Measurements from ENCODE around the gene DCK.

Gene DCK

DNA sequence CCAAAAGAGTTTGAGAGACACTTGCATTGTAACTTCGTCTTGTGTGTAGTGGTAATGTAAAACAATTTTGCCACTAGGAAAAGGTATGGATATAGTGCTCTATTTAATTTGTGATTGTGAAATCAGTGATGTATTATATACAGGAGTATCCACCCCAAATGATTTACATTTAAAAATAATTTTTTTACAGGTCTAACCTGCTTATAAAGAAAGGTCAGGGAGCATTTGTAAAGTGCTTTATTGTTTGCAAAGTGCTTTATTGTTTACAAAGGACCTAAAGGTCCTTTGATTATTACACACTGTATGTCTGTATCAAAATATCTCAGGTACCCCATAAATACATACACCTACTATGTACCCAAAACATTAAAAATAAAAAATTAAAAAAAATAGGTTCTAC, 70.3 kb downstream of the DCK start:
- FAIRE-seq (no peak), DNase-seq (ENCODE audit: insufficient read length, low spot score) (no peak)
- TF ChIP-seq POLR2A (IDR thresholded peaks at IDR 0.05; ENCODE audit: low read depth, low read length): no peak

DNA sequence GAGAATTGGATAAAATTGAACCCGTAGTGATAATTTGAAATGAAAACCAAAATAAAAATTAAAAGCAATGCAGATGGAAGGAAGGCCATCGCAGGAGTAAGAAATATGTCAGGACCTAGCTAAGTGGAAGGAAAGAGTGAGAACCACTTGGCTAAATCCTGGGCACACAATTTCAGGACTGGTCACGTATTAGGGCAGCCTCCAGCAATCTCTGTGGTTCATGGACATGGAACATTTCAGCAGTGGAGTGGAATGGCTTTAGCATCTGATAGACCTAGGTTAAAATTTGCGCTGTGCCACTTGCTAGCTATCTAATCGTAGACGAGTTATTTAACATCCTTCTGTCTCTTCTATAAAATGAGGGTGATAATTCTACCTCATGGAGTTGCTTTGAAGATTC, 71.1 kb downstream of the DCK start:
- FAIRE-seq (no peak), DNase-seq (ENCODE audit: insufficient read length, low spot score) (no peak)
- no peak for TF ChIP-seq POLR2A (IDR thresholded peaks at IDR 0.05; ENCODE audit: low read depth, low read length)

DNA sequence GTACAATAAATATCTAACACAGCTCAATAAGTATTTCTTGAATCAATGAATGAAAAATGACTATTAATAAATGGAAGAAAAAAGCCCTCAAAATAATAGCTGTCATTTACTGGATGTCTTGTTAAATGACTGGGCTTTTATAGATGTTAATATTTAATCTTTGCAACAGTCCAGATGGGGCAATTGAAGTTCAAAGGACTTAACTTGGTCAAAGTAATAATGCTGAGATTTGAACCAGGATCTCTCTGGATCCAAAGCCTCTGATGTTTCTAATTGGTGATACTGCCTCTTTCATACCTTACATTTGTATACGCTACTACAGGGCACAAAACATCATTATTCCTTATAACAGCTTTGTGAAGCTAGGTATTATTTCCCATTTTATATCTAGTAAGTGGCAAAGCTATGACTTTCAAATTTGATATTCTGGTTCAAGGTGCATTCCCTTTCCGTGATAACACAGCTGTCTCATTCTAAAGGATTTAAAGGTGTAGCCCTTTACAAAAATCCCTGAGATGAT, 72.6 kb downstream of the DCK start:
- FAIRE-seq (no peak), DNase-seq (ENCODE audit: insufficient read length, low spot score) (no peak)
- no peak for TF ChIP-seq POLR2A (IDR thresholded peaks at IDR 0.05; ENCODE audit: low read depth, low read length)

DNA sequence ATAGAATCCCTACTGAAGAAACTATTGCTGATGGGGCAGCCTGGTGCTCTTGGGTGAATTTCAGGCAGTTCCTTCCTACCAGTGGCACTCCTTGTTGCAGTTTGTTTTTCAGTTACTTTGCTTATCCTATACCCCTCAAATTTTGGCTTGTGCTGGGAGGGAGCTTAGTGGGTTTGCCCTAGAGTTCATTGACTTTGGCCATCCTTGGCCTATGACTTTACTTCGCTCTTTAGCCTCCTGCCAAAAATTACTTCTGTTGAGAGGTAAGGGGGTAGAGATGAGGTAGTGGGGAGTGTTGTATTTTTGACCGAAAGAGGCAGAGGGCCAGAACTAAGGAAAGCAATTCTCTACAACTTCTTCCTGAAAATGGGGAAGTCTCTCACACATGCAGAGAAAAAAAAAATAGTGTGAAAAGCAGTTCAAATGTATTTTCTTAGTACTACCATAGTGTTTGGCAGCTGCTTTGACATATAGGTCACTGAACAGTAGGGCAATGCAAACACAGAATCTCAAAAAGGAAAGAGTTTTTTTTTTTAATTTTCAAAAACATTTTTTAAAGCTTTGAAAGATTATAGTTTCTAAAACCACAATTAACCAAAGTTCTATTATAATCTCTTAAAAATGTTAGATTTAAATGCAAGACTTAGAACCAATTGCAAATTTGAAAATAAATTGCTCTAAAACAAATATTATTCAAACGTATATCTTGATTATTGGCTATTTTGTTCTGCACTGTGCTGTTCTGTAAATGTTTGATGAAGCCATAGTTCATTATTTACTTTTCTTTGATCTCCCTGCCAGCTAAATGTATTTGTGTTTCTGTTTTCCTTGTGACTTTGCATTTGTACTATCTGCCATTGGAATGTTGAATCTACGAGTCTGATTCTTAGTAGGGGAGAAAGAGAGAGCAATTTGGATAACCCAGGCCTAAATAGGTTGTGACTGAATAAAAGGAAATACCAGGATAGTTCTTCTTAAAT, 73.6 kb downstream of the DCK start:
- no peak for FAIRE-seq
- no peak for DNase-seq (ENCODE audit: insufficient read length, low spot score)
- no peak for TF ChIP-seq POLR2A (IDR thresholded peaks at IDR 0.05; ENCODE audit: low read depth, low read length)

DNA sequence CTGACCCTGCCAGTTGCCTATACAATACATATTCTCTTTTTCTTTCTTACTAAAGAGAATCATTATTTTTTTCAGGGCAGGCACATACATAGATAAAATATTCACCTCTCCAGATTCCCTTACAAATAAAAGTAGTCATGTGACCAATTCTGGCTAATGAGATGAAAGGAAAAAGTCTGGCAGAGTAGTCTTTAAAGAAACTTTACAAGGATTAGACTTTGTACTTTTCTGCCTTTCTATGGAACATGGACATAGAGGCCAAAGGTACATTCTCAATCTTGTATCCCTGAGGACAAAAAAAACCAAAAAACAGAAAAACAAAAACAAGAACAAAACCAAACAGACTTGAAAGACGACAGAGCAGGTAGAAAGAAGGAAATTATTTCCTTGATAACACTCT, 75.6 kb downstream of the DCK start:
- TF ChIP-seq POLR2A (IDR thresholded peaks at IDR 0.05; ENCODE audit: low read depth, low read length): no peak
- FAIRE-seq (no peak), DNase-seq (ENCODE audit: insufficient read length, low spot score) (no peak)

DNA sequence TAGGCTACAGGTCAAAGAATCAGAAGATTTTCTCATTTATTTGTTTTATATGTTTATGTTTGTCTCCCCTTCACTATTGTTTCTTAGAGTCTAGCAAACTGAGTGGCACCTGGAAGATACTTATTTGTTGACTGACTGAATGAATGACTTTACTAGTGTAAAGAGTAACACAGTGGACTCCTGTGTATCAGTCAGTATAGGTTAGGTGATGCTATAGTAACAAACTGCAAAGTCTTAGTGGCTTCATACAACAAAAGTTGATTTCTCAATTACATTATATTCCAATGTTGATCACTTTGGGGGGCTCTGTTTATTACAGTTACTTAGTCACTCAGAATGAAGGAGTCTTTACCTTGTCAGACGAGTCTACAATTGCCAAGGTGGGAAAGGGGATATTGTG, 76.6 kb downstream of the DCK start:
- FAIRE-seq: no peak
- no peak for DNase-seq (ENCODE audit: insufficient read length, low spot score)
- TF ChIP-seq POLR2A (IDR thresholded peaks at IDR 0.05; ENCODE audit: low read depth, low read length): no peak

DNA sequence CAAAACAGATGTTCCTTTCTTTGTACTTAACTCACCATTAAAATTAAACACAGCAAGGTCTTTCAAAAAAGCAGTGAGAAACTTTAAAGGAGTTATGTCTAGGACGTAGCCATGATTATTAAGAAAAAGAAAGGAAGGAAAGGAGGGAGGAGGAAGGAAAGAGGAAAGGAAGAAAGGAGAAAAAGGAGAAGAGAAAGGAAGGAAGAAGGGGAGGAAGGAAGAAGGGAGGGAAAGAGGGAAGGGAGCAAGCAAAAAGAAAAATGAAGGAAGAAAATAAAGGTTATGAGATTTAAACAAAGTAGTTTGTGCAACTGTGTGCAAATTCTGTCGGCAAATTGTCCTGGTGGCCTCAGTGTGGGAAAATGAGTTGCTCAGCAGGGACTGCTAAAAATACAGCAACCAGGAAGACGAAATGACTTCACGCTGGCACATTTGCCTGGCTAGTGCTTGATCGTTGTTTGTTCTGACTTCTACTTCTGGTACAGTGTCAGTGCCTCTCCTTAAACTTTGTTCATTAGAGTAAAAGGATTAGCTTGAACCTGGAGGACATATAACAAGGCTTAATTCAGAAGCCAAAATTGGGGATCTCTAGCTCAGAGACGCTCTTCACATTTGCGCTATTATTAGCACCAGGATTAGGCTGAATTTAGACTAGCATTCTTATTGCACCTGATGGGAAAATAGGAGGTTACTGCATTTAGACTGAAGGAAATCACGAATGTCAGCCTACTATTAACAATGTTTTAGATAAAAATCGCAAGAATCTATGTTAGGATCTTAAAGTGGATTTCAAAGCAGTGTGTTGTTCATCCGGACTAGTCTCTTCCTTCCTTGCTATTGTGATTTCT, 81.2 kb downstream of the DCK start:
- DNase-seq (ENCODE audit: insufficient read length, low spot score) (no peak), FAIRE-seq (no peak)
- TF ChIP-seq POLR2A (IDR thresholded peaks at IDR 0.05; ENCODE audit: low read depth, low read length): no peak

Data from H54 (cell line).